Breast epithelium (tissue), 3 donors: ENCODE measurements around the gene PIGQ.

Experiments
- CTCF ChIP-seq, 3 donors: fragments of 450-650 bp; IDR thresholded peaks; one replicate each; pipeline ENCODE4 v1.5.1; 2016 to 2017; ENCODE audit warnings: antibody characterized with exemption in 3 of 3, mild to moderate bottlenecking in 3 of 3, moderate library complexity in 3 of 3
- POLR2A ChIP-seq: fragments of 450-650 bp; IDR thresholded peaks from one replicate; pipeline ENCODE4 v1.6.1; 2016; ENCODE audit warnings: antibody characterized with exemption, mild to moderate bottlenecking, moderate library complexity

GRCh38 chr16:603933-604332, 34.2 kb downstream of the PIGQ start:
- TF ChIP-seq POLR2A: no peak
- no peak for TF ChIP-seq CTCF (IDR thresholded peaks at IDR 0.05)
